ENCODE results near the gene KIF13A. TPM values are rescaled to one million over a fixed set of nuclear protein-coding genes. Genes with fewer than 3 reads are reported as not detected.
"Not testable (repeated sequence)": the region's sequence is repeated elsewhere in the genome, so short reads cannot be mapped to it uniquely, and the experiment has no call there.

The KIF13A gene
- total RNA-seq, 4 donors from 2014 or later: 14.9 to 66.9 (median 37.3) TPM

- no peak overlapping the region for H3K4me3 ChIP-seq
- no peaks in the 10 kb centered on the region for H3K36me3 ChIP-seq
- H3K9me3 ChIP-seq: no peaks in the 10 kb centered on the region
- TF ChIP-seq CTCF (IDR thresholded peaks at IDR 0.05) (no peak), POLR2A (IDR thresholded peaks at IDR 0.05) (no peak)
- H3K27me3 ChIP-seq: no peaks in the 10 kb centered on the region
- intact Hi-C loops (cut with DNase I; ENCODE audit: low total_unique reads): no loop called here
- DNase-seq: peak; percentile 35 to 37
- H3K27ac ChIP-seq: peak overlapping the region; percentile 67 to 76
- peaks cover 9 to 23% of the 10 kb centered on the region in 2 donors for H3K4me1 ChIP-seq
Observed at GRCh38 chr6:17865243-17865642, 122.2 kb downstream of the KIF13A start.

- Histone ChIP-seq H3K27me3 (no peaks in the 10 kb centered on the region), H3K36me3 (no peaks in the 10 kb centered on the region), H3K4me3 (no peak overlapping the region), H3K4me1 (peaks cover 9 to 23% of the 10 kb centered on the region in 2 donors), H3K9me3 (no peaks in the 10 kb centered on the region), H3K27ac (peak overlapping the region; percentile 67 to 76)
- intact Hi-C loops (cut with DNase I; ENCODE audit: low total_unique reads): no loop called here
- DNase-seq: no peak
- TF ChIP-seq POLR2A (IDR thresholded peaks at IDR 0.05) (no peak), CTCF (IDR thresholded peaks at IDR 0.05) (no peak)
Observed at GRCh38 chr6:17863901-17864754, 123.3 kb downstream of the KIF13A start.

GRCh38 chr6:17861361-17861760 lies 126.1 kb downstream of the KIF13A start:
- DNase-seq: no peak
- Histone ChIP-seq H3K27me3 (no peaks in the 10 kb centered on the region), H3K36me3 (no peaks in the 10 kb centered on the region), H3K4me3 (no peak overlapping the region), H3K4me1 (peaks cover 9 to 23% of the 10 kb centered on the region in 2 donors), H3K9me3 (no peaks in the 10 kb centered on the region), H3K27ac (no peak overlapping the region)
- no peak for TF ChIP-seq POLR2A (IDR thresholded peaks at IDR 0.05)
- TF ChIP-seq CTCF (IDR thresholded peaks at IDR 0.05): no peak
- intact Hi-C loops (cut with DNase I; ENCODE audit: low total_unique reads): no loop called here

- Histone ChIP-seq H3K4me3 (no peak overlapping the region), H3K36me3 (no peaks in the 10 kb centered on the region), H3K9me3 (no peaks in the 10 kb centered on the region), H3K4me1 (peaks cover 9 to 18% of the 10 kb centered on the region in 2 donors), H3K27me3 (no peaks in the 10 kb centered on the region), H3K27ac (no peak overlapping the region)
- intact Hi-C loops (cut with DNase I; ENCODE audit: low total_unique reads): no loop called here
- TF ChIP-seq POLR2A (IDR thresholded peaks at IDR 0.05) (no peak), CTCF (IDR thresholded peaks at IDR 0.05) (no peak)
- DNase-seq: no peak
Observed at GRCh38 chr6:17859846-17860245, 127.6 kb downstream of the KIF13A start.

GRCh38 chr6:17858584-17858983 lies 128.9 kb downstream of the KIF13A start:
- no peak overlapping the region for H3K4me3 ChIP-seq
- H3K36me3 ChIP-seq: no peaks in the 10 kb centered on the region
- no peak for TF ChIP-seq CTCF (IDR thresholded peaks at IDR 0.05)
- no peak for TF ChIP-seq POLR2A (IDR thresholded peaks at IDR 0.05)
- no peak overlapping the region for H3K27ac ChIP-seq
- intact Hi-C loops (cut with DNase I; ENCODE audit: low total_unique reads): no loop called here
- H3K4me1 ChIP-seq: peaks cover 0 to 7% of the 10 kb centered on the region in 2 donors
- H3K9me3 ChIP-seq: no peaks in the 10 kb centered on the region
- no peak for DNase-seq
- no peaks in the 10 kb centered on the region for H3K27me3 ChIP-seq

GRCh38 chr6:17857188-17857587 lies 130.2 kb downstream of the KIF13A start:
- H3K27ac ChIP-seq; H3K36me3 ChIP-seq; H3K4me3 ChIP-seq; H3K4me1 ChIP-seq; H3K9me3 ChIP-seq; intact Hi-C loops (cut with DNase I; ENCODE audit: low total_unique reads); H3K27me3 ChIP-seq; DNase-seq: not testable (repeated sequence)
